DOHH2 (cell line): Measurements from ENCODE around the gene SEH1L.

Source experiments
- EZH2phosphoT487 ChIP-seq: fragments of 200-600 bp; sonication (generic); IDR thresholded peaks from 2 replicates; pipeline ENCODE4 v1.6.1; 2017; ENCODE audit warnings: borderline replicate concordance, mild to moderate bottlenecking, antibody characterized with exemption, low read length, moderate library complexity, mixed read lengths
- TF ChIP-seq, protein P1 (sequence below): fragments of 200-600 bp; sonication (generic); IDR thresholded peaks from one replicate; pipeline ENCODE4 v1.5.1; 2014; ENCODE audit warnings: antibody characterized with exemption, mild to moderate bottlenecking, low read depth, low read length; ENCODE audit not compliant: poor library complexity, severe bottlenecking

DNA sequence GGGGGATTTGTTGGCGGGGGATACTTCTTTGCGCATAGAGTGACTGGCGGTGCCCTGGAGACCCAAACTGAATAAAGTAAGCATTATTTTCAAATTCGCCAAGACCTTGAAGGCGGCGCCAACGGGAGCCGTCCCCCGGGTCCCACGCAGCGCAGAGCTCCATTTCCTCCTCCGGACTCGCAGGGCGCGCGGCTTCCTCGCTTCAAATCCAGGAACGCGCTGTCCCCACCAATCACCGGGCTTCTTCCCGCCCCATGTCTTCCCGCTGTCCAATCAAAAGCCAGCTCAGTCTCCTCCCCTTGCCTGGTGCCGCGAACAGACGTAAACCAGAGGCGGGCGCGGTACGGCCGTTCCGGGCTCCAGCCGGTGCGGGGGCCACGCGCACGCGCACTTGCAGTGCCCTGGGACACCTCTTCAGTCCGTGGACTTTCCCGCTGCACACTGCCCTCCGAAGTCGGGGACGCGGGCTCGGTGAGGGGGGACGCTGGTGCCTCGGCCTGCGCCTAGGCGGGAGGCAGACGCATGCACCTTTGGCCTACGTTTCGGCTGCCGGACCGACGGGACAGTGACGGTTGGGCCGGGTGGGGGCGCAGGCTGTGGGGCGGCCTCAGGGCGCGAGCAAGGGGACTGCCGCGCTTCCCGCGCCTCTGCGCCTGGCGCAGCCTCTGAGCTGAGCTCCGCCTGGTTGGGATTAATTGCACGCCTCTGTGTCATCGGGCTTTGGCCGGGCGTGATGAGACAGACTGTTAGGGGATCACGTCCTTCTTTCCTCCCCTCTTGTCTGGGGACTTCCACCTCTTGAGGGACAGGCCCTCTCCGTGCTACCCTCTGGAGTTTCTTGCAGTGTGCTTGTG lies 43.4 kb downstream of the SEH1L start, which contains the start of gene CEP192:
- TF ChIP-seq, protein P1, sequence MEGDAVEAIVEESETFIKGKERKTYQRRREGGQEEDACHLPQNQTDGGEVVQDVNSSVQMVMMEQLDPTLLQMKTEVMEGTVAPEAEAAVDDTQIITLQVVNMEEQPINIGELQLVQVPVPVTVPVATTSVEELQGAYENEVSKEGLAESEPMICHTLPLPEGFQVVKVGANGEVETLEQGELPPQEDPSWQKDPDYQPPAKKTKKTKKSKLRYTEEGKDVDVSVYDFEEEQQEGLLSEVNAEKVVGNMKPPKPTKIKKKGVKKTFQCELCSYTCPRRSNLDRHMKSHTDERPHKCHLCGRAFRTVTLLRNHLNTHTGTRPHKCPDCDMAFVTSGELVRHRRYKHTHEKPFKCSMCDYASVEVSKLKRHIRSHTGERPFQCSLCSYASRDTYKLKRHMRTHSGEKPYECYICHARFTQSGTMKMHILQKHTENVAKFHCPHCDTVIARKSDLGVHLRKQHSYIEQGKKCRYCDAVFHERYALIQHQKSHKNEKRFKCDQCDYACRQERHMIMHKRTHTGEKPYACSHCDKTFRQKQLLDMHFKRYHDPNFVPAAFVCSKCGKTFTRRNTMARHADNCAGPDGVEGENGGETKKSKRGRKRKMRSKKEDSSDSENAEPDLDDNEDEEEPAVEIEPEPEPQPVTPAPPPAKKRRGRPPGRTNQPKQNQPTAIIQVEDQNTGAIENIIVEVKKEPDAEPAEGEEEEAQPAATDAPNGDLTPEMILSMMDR, result peak; percentile 48
- no peak for TF ChIP-seq EZH2phosphoT487
